CD14-positive monocyte (primary cell): Measurements from ENCODE around the gene INPP4A. TPM values are rescaled to one million over a fixed set of nuclear protein-coding genes. Genes with fewer than 3 reads are reported as not detected.

Source experiments
- DNase-seq, 3 donors: peaks; one replicate each; pipeline ENCODE4 v3.0.0-alpha.2; 2011 to 2022
- H2AFZ ChIP-seq: 2 replicates; pipeline ENCODE4 v1.6.0; 2012; ENCODE audit warnings: mild to moderate bottlenecking, low read depth, low read length, inconsistent platforms; ENCODE audit not compliant: insufficient read depth, poor library complexity, severe bottlenecking
- H3K27ac ChIP-seq, 2 donors: 1 replicate in 1 of 2; 2 replicates in 1 of 2; pipeline ENCODE4 v1.5.1; 2012 to 2013; ENCODE audit warnings: low read length in 2 of 2, control low read depth in 1 of 2, inconsistent platforms in 1 of 2, low read depth in 1 of 2, mild to moderate bottlenecking in 1 of 2
- H3K27me3 ChIP-seq, 2 donors: one replicate each; pipeline versions ENCODE4 v1.6.0 to v1.6.1; 2011 to 2013; ENCODE audit warnings: low read length in 2 of 2; ENCODE audit not compliant: control insufficient read depth in 2 of 2, insufficient read depth in 2 of 2
- H3K36me3 ChIP-seq, 2 donors: replicated peaks in 1 of 2; 1 replicate in 1 of 2; 2 replicates in 1 of 2; pipeline versions ENCODE4 v1.5.1 to v1.6.1; 2012 to 2013; ENCODE audit warnings: low read length in 2 of 2, control low read depth in 1 of 2, inconsistent platforms in 1 of 2, mild to moderate bottlenecking in 1 of 2; ENCODE audit not compliant: insufficient read depth in 2 of 2, control insufficient read depth in 1 of 2
- H3K4me1 ChIP-seq, 2 donors: 1 replicate in 1 of 2; 2 replicates in 1 of 2; pipeline versions ENCODE4 v1.5.1 to v1.6.1; 2012 to 2013; ENCODE audit warnings: low read length in 2 of 2, control low read depth in 1 of 2, inconsistent platforms in 1 of 2, mild to moderate bottlenecking in 1 of 2, moderate library complexity in 1 of 2; ENCODE audit not compliant: insufficient read depth in 2 of 2, control insufficient read depth in 1 of 2
- H3K4me2 ChIP-seq: replicated peaks from 2 replicates; pipeline ENCODE3; 2012; ENCODE audit warnings: low read length, moderate library complexity, mild to moderate bottlenecking; ENCODE audit not compliant: poor library complexity, severe bottlenecking; ENCODE audit errors: extremely low read depth
- H3K4me3 ChIP-seq, 3 experiments: fragments of 200-600 bp in 1 of 3; sonication (generic) in 1 of 3; replicated peaks in 1 of 3; 1 replicate in 2 of 3; 2 replicates in 1 of 3; pipeline ENCODE4 v1.5.1; 2011 to 2013; ENCODE audit warnings: low read length in 3 of 3, mild to moderate bottlenecking in 3 of 3, control low read depth in 2 of 3, low read depth in 2 of 3, inconsistent platforms in 1 of 3, moderate library complexity in 1 of 3
- H3K79me2 ChIP-seq: 2 replicates; pipeline ENCODE4 v1.6.0; 2012; ENCODE audit warnings: mild to moderate bottlenecking, control low read depth, inconsistent platforms, low read length, moderate library complexity; ENCODE audit not compliant: insufficient read depth
- H3K9ac ChIP-seq: 2 replicates; pipeline ENCODE4 v1.6.0; 2017; ENCODE audit warnings: low read length, mild to moderate bottlenecking; ENCODE audit not compliant: insufficient read depth, poor library complexity, severe bottlenecking
- H3K9me3 ChIP-seq, 2 donors: replicated peaks in 1 of 2; 1 replicate in 1 of 2; 2 replicates in 1 of 2; pipeline versions ENCODE4 v1.5.1 to v1.6.1; 2012 to 2013; ENCODE audit warnings: low read length in 2 of 2, control low read depth in 1 of 2; ENCODE audit not compliant: control insufficient read depth in 1 of 2, insufficient read depth in 1 of 2
- H4K20me1 ChIP-seq: 2 replicates; pipeline ENCODE4 v1.6.0; 2012; ENCODE audit warnings: mild to moderate bottlenecking, low read length, control low read depth, moderate library complexity; ENCODE audit not compliant: insufficient read depth
- H3K27ac Mint-ChIP-seq, 7 donors: one replicate each; pipeline ENCODE4 v1.8.0; 2020; ENCODE audit warnings: mild to moderate bottlenecking in 7 of 7, mixed read lengths in 7 of 7, moderate library complexity in 6 of 7, inconsistent platforms in 2 of 7
- H3K27me3 Mint-ChIP-seq, 3 donors: one replicate each; pipeline ENCODE4 v1.8.0; 2021 to 2022; ENCODE audit warnings: low read depth in 3 of 3, mild to moderate bottlenecking in 3 of 3, mixed read lengths in 3 of 3, moderate library complexity in 3 of 3, inconsistent platforms in 1 of 3
- H3K36me3 Mint-ChIP-seq, 2 donors: one replicate each; pipeline ENCODE4 v1.8.0; 2020; ENCODE audit warnings: mixed read lengths in 2 of 2, inconsistent platforms in 1 of 2, mild to moderate bottlenecking in 1 of 2
- H3K4me1 Mint-ChIP-seq: one replicate; pipeline ENCODE4 v1.8.0; 2020; ENCODE audit warnings: mild to moderate bottlenecking, mixed read lengths
- H3K4me3 Mint-ChIP-seq, 2 donors: one replicate each; pipeline ENCODE4 v1.8.0; 2020; ENCODE audit warnings: mild to moderate bottlenecking in 2 of 2, mixed read lengths in 2 of 2, moderate library complexity in 1 of 2
- H3K9me3 Mint-ChIP-seq, 7 donors: one replicate each; pipeline ENCODE4 v1.8.0; 2020 to 2022; ENCODE audit warnings: mixed read lengths in 7 of 7, mild to moderate bottlenecking in 6 of 7, moderate library complexity in 6 of 7, inconsistent platforms in 2 of 7
- WGBS: methylation state at CpG from one replicate; pipeline ENCODE4 v1.1.5; 2013; ENCODE audit warnings: missing lambda C conversion rate; ENCODE audit not compliant: insufficient coverage; 5-methylcytosine and 5-hydroxymethylcytosine counted together
- intact Hi-C, 2 donors: fragments of 100-400 bp; cut with micrococcal nuclease; formaldehyde crosslinking; loops; one replicate each; pipeline versions ENCODE4 v1.15.0 to v1.15.1; 2023
- polyA plus RNA-seq, 3 donors: library from polyadenylated mRNA; depleted of rRNA in 1 of 3; unstranded in 2 of 3; stranded (reverse) in 1 of 3; fragments of 300-500 nt in 2 of 3; fragments of >200 nt in 1 of 3; fragmentation: Illumina TruSeq in 2 of 3; gene quantifications; 1 replicate in 2 of 3; 2 replicates in 1 of 3; pipeline ENCODE4 v1.2.3, GENCODE V29; 2012 to 2021
- TF ChIP-seq, protein P1 (sequence below): fragments of 200-600 bp; IDR thresholded peaks from one replicate; pipeline ENCODE4 v1.8.0; 2022; ENCODE audit warnings: antibody characterized with exemption, mild to moderate bottlenecking

Gene INPP4A
- polyA plus RNA-seq, 3 donors = 13.7 to 52.4 (median 20.7) TPM

DNA sequence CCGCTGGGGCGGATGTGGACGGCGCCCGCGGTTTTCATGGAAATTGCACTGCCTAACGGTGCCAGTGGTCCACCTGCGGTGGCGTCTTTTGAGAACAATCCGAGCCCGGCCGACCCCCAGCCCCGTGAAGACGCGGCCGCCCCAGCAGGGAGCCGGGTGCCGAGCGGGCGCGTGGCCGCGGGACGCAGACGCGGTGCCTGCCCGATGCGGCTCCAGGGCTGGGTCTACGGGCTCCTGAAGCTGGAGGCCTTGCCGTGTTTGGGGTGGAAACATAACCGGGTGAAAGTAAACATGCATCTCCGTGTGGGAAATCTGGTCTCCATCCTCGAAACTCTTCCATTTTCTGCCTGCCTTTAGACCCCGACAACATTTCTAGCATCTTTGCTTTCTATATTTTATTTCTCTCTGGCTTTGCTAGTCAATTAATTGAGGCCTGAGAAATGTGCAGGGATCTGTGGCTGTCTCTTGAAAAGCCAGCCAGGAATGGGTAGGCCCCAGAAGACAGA lies 572 bp downstream of the INPP4A start:
- DNase-seq = no peak
- H3K4me1 Mint-ChIP-seq = peaks cover 46% of the 10 kb centered on the region
- Histone ChIP-seq H4K20me1 (peaks cover 43% of the 10 kb centered on the region), H3K27me3 (no peaks in the 10 kb centered on the region), H3K4me3 (peak overlapping the region; percentile 65 to 98 (median 79)), H3K79me2 (peaks cover 61% of the 10 kb centered on the region), H3K36me3 (no peaks in the 10 kb centered on the region), H3K9me3 (no peaks in the 10 kb centered on the region), H3K4me2 (peak overlapping the region; percentile 95), H2AFZ (peak overlapping the region; percentile 50), H3K27ac (peak overlapping the region; percentile 53 to 84), H3K9ac (peak overlapping the region; percentile 90), H3K4me1 (peaks cover 27 to 37% of the 10 kb centered on the region in 2 donors)
- peaks cover 0 to 2% (median 0%) of the 10 kb centered on the region in 7 donors for H3K9me3 Mint-ChIP-seq
- TF ChIP-seq, protein P1, sequence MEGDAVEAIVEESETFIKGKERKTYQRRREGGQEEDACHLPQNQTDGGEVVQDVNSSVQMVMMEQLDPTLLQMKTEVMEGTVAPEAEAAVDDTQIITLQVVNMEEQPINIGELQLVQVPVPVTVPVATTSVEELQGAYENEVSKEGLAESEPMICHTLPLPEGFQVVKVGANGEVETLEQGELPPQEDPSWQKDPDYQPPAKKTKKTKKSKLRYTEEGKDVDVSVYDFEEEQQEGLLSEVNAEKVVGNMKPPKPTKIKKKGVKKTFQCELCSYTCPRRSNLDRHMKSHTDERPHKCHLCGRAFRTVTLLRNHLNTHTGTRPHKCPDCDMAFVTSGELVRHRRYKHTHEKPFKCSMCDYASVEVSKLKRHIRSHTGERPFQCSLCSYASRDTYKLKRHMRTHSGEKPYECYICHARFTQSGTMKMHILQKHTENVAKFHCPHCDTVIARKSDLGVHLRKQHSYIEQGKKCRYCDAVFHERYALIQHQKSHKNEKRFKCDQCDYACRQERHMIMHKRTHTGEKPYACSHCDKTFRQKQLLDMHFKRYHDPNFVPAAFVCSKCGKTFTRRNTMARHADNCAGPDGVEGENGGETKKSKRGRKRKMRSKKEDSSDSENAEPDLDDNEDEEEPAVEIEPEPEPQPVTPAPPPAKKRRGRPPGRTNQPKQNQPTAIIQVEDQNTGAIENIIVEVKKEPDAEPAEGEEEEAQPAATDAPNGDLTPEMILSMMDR = no peak
- intact Hi-C loops = loop anchor here in 1 of 2 donors (5.0 kb wide), 1 partner anchor 42 kb away; no protein-coding TSS in a partner anchor
- H3K27me3 Mint-ChIP-seq = peaks cover 0 to 3% (median 0%) of the 10 kb centered on the region in 3 donors
- WGBS = 0% methylated on average over 29 of the region's 34 CpGs
- H3K4me3 Mint-ChIP-seq = peak overlapping the region; percentile 97 to 99
- peaks cover 7 to 16% of the 10 kb centered on the region in 2 donors for H3K36me3 Mint-ChIP-seq
- H3K27ac Mint-ChIP-seq = peak overlapping the region; percentile 94 to 98 (median 96)

DNA sequence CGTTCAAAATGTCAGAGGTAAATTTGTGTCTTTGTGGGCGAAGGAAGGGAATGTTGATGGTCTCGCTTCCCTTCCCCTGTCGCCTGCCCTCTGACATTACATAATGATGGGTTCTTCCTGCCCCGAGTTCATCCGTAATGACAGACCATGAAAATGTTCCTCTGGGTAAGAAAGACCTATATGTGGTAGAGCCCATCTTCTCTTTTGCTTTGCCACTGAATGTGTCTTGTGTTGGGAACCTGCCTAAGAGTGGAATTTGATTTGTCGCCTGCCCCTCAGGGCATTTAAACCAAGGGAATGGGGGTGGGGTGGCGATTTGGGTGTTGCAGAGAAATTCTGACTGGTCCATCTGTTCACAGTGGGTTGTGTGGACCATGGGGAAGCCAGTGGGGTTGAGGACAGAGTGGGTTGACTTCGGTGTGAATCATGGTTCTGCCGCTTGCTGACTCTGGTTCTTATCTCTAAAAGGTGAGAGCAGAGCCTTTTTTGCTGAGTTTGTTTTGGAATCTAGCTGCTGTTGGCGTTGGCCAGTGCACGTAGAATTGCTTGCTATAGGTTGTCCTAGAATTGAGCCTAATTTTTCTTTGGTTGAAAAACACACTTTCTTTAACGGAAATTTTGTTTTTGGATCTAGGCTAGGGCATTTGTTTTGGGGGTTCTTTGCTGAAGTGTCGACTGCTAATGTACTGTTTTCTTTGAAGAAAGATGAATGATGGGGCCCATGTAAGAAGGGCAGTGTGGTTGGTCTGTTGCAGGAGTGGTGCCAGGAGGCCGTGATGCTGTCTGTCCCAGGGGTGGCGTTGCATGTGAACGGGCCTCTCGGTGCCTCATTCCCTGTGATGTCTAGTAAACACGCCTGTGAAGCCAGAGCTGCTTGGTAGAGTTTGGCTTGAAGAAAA lies 1.3 kb downstream of the INPP4A start:
- H3K27me3 ChIP-seq = no peaks in the 10 kb centered on the region
- DNase-seq = peak in 2 of 3 donors; percentile 38 to 41
- H3K9ac ChIP-seq = peak overlapping the region; percentile 90
- H3K4me2 ChIP-seq = peak overlapping the region; percentile 95
- H3K27me3 Mint-ChIP-seq = peaks cover 0 to 2% (median 0%) of the 10 kb centered on the region in 3 donors
- no peaks in the 10 kb centered on the region for H3K9me3 Mint-ChIP-seq
- peak overlapping the region; percentile 97 to 99 for H3K4me3 Mint-ChIP-seq
- peaks cover 51% of the 10 kb centered on the region for H3K4me1 Mint-ChIP-seq
- WGBS = 69% methylated on average over 15 of the region's 19 CpGs
- H3K9me3 ChIP-seq = no peaks in the 10 kb centered on the region
- H3K27ac Mint-ChIP-seq = peak overlapping the region; percentile 94 to 98 (median 96)
- TF ChIP-seq, protein P1 = no peak
- peaks cover 7 to 16% of the 10 kb centered on the region in 2 donors for H3K36me3 Mint-ChIP-seq
- H4K20me1 ChIP-seq = peaks cover 50% of the 10 kb centered on the region
- H3K4me3 ChIP-seq = peak overlapping the region; percentile 65 to 98 (median 79)
- intact Hi-C loops = loop anchor here (1.0 to 5.0 kb wide), 2 partner anchors 8 to 41 kb away; no protein-coding TSS in a partner anchor
- peaks cover 68% of the 10 kb centered on the region for H3K79me2 ChIP-seq
- H3K27ac ChIP-seq = peak overlapping the region; percentile 53 to 84
- H2AFZ ChIP-seq = peak overlapping the region; percentile 50
- H3K36me3 ChIP-seq = no peaks in the 10 kb centered on the region
- peaks cover 27 to 37% of the 10 kb centered on the region in 2 donors for H3K4me1 ChIP-seq
